ENCODE measurements around the gene L3MBTL4.
"Not testable (repeated sequence)": the region's sequence is repeated elsewhere in the genome, so short reads cannot be mapped to it uniquely, and the experiment has no call there.

Gene L3MBTL4

DNA sequence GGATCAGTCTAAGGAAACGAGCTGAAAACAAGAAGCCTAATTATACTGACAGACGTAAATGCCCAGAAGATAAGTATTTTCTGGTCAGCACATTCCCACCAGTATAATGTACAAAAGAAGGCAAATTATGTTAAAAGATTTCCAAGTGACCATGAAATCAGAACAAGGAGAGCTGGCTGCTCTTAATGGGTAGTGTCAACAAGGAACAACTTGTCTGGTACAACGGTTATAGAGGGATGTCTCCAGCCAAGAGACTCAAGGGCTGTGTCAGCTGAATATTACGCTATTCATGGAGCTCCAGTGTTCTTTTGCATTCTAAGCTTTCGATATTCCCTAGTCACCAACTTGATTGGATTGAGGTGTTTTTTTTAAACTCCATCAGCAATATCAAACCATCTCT lies 8.6 kb upstream of the L3MBTL4 start:
- no peak for DNase-seq (ENCODE audit: low read depth in 2 of 2)
- TF ChIP-seq, protein P1, sequence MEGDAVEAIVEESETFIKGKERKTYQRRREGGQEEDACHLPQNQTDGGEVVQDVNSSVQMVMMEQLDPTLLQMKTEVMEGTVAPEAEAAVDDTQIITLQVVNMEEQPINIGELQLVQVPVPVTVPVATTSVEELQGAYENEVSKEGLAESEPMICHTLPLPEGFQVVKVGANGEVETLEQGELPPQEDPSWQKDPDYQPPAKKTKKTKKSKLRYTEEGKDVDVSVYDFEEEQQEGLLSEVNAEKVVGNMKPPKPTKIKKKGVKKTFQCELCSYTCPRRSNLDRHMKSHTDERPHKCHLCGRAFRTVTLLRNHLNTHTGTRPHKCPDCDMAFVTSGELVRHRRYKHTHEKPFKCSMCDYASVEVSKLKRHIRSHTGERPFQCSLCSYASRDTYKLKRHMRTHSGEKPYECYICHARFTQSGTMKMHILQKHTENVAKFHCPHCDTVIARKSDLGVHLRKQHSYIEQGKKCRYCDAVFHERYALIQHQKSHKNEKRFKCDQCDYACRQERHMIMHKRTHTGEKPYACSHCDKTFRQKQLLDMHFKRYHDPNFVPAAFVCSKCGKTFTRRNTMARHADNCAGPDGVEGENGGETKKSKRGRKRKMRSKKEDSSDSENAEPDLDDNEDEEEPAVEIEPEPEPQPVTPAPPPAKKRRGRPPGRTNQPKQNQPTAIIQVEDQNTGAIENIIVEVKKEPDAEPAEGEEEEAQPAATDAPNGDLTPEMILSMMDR (IDR thresholded peaks at IDR 0.05; ENCODE audit: low read depth, low read length): no peak
- H3K4me3 ChIP-seq (replicated peaks in 1 of 2; ENCODE audit: low read depth in 2 of 2, low read length in 2 of 2): no peak overlapping the region

DNA sequence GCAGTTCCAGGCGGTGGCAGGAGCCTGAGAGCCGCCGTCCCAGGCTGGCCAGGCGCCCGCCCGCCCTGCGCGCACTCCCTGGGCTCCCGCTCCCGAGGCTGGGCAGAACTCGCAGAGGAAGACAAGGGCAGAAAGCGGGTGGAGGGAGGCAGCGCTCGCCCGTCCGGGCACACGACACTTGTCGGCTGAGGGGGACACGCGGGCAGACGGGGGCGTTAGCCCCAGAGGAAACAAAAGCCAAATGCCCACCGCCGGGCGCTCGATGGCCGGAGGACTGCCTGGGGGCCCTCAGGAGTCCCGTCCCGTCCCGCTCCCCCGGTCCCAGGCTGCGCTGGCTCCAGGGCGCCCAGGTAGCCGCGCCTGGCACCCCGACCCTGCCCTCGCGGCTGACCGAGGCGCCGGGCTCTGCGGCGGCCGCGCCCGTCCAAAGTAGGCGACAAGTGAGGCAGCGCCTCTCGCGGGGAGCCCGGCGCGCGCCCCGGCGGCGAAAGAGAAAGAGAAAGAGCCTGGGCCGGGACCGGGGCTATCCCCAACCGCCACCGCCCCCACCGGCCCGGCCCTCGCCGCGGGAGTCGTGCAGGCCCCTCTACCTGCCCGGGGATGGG lies 491 bp downstream of the L3MBTL4 start:
- TF ChIP-seq, protein P1 (IDR thresholded peaks at IDR 0.05; ENCODE audit: low read depth, low read length): no peak
- peak overlapping the region; percentile 35 to 47 for H3K4me3 ChIP-seq (replicated peaks in 1 of 2; ENCODE audit: low read depth in 2 of 2, low read length in 2 of 2)
- DNase-seq (ENCODE audit: low read depth in 2 of 2): peak in 1 of 2 donors; percentile 10

DNA sequence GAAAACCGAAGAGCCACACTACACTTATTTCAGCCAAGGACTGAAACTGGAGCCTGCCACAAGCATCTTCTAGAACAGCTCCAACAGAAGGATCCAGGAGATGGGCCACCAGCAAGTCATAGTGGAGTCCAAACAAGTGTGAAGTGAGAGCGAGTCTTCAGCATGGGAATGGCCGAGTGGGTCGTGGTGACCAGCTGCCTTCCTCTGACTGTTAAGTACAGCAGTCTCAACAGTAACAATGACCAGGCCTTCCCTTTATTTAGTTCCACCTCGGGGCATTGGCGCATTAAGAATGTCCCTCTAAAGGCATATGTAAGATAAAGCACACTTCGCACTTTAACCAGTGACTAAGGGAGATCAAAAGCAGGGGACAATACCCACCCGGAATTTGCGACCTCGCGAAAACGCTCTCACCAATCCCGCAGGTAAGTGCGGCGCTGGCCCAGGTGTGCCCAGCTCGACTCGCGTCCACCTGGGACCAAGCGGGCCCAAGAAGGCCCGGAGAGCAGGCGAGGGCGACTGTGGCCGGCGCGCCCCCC lies 1.1 kb downstream of the L3MBTL4 start:
- no peak overlapping the region for H3K4me3 ChIP-seq (replicated peaks in 1 of 2; ENCODE audit: low read depth in 2 of 2, low read length in 2 of 2)
- TF ChIP-seq, protein P1 (IDR thresholded peaks at IDR 0.05; ENCODE audit: low read depth, low read length): no peak
- no peak for DNase-seq (ENCODE audit: low read depth in 2 of 2)

DNA sequence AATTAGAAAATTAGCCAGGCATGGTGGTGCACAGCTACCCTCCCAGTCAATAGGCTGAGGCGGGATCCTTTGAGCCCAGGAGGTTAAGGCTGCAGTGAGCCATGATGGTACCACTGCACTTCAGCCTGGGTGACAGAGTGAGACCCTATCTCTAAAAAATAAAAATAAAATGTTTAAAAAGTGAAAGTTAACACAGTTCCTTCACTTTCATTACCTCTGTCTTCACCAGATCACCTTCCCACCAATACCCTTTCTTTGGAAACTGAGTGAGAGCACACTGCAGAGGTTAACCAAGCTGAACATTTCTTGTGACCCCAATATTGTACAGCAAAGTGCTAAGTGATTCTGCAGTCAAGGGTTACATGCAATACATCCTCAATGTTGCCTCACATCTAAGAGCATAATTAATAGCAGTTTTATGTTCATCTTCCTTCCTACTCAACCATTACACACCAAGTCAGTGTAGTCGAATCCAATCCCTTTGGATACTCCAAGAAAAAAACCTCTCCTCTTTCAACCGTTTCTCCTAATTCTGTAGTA lies 1.7 kb downstream of the L3MBTL4 start:
- no peak overlapping the region for H3K4me3 ChIP-seq (replicated peaks in 1 of 2; ENCODE audit: low read depth in 2 of 2, low read length in 2 of 2)
- TF ChIP-seq, protein P1 (IDR thresholded peaks at IDR 0.05; ENCODE audit: low read depth, low read length): no peak
- no peak for DNase-seq (ENCODE audit: low read depth in 2 of 2)

DNA sequence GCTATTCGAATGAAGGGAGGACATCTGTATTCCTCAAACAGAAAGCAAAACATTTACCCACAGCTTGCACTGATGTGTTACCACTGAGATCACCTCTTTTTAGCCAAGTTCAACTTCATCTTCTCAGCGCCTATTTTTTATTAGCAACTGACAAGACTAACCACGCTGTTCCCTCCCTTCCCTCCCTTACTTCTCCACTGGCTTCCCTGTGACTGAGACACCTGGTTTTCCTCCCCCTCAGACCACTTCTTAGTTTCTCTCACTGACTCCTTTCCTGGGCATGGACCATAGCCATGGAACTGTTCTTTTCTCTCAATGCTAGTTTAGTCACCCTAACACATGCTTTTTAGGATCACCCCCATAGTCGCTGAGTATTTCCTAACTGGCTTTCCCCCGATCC lies 3.3 kb downstream of the L3MBTL4 start:
- H3K4me3 ChIP-seq (replicated peaks in 1 of 2; ENCODE audit: low read depth in 2 of 2, low read length in 2 of 2): no peak overlapping the region
- TF ChIP-seq, protein P1 (IDR thresholded peaks at IDR 0.05; ENCODE audit: low read depth, low read length): no peak
- no peak for DNase-seq (ENCODE audit: low read depth in 2 of 2)

DNA sequence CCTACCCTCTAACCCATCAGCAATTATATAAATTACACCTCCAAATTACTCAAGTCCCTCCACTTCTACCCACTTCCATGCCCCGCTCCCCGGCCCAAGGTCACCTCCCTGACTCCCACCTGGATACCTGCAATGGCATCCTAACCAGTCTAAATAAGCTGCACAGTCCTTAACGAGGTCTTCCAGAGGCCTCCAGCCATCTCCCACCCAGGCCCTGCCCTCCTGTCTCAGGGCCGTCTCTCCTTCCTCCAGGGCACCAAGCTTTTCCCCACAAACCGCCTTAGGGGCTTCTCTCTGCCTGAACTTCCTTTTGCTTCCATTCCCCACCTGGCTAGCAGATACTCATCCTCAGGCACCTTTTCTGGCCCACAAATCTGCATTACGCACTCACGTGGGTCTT lies 4.8 kb downstream of the L3MBTL4 start:
- TF ChIP-seq, protein P1 (IDR thresholded peaks at IDR 0.05; ENCODE audit: low read depth, low read length): no peak
- no peak overlapping the region for H3K4me3 ChIP-seq (replicated peaks in 1 of 2; ENCODE audit: low read depth in 2 of 2, low read length in 2 of 2)
- no peak for DNase-seq (ENCODE audit: low read depth in 2 of 2)

DNA sequence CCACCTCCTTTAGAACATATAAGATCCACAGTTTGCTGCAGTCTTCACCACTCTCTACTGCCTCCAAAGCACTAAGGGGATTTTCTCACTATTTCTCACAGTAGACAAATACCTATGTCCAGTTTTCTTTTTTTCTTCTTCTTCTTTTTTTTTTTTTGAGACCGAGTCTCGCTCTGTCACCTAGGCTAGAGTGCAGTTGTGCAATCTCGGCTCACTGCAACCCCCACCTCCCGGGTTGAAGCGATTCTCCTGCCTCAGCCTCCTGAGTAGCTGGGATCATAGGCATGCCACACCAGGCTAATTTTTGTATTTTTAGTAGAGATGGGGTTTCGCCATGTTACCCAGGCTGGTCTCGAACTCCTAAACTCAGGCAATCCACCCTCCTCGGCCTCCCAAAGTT lies 6.2 kb downstream of the L3MBTL4 start:
- not testable (repeated sequence) for DNase-seq (ENCODE audit: low read depth in 2 of 2); H3K4me3 ChIP-seq (replicated peaks in 1 of 2; ENCODE audit: low read depth in 2 of 2, low read length in 2 of 2)
